Jurkat, Clone E6-1 (cell line): ENCODE data around the gene DLL1.
"Not testable (repeated sequence)": the region's sequence is repeated elsewhere in the genome, so short reads cannot be mapped to it uniquely, and the experiment has no call there.

Experiments used
- DNase-seq: peaks from one replicate; pipeline ENCODE4 v3.0.0-alpha.2; 2011; ENCODE audit warnings: low read depth, low spot score
- H3K4me3 ChIP-seq: 2 replicates; pipeline ENCODE4 v1.5.1; 2011; ENCODE audit warnings: mild to moderate bottlenecking, low read length, control low read depth, moderate library complexity

The DLL1 gene

GRCh38 chr6:170272341-170273065 is 18.4 kb downstream of the DLL1 start:
- no peak for DNase-seq
- peak overlapping the region; percentile 61 for H3K4me3 ChIP-seq

DNA sequence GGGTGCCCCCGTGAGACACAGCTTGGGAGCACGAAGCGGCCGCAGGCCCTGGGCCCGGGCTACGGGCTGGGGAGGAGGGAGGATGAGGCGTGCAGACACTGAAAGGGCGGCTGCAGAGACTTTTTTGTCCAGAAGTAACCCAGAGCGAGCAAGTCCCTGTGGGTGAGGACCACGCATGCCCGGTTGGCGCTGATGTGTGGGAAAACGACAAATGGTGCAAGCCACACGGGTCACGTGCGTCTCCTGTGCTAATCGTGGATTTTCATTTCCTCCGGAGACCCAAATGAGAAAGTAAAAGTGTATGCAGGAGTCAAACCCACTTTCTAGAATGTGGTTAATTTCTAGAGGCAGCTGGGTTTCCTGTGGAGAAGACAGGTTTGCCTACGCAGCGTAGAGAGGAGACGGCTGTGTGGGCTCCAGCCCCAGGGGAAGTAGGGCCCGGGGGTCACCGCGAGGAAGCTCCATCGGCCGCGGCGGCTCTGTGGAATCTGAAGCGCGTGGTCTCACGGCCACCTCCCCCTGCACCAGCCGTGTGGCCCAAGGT is 19.0 kb downstream of the DLL1 start:
- DNase-seq = peak; percentile 96
- peak overlapping the region; percentile 61 for H3K4me3 ChIP-seq

DNA sequence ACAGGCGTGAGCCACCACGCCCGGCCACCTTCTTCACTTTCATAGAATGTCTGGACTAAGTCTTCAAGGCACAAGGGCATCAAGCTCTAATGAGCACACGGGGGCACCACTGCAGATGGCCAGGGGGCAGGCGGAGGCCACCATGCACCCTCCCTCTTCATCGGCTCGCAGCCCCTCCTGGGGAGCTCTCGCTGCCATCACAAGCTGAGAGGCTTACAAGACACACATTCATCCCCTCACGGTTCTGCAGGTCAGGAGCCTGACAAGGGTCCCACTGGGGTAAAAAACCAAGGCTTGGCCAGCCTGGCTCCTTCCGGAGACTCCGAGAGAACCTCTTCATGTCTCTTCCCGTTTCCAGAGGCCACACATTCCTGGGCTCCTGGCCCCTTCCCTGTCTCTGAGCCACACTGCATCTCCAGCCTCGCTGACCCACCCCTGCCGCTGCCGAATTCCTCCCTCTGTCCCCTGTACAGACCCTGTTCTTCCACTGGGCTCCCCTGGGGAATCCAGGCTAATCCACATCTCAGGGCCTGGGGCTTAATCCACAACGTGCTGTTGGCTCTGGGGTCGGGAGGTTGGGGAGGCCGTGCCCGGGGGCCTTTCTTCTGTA is 19.8 kb downstream of the DLL1 start:
- peak overlapping the region; percentile 61 for H3K4me3 ChIP-seq
- DNase-seq = no peak

DNA sequence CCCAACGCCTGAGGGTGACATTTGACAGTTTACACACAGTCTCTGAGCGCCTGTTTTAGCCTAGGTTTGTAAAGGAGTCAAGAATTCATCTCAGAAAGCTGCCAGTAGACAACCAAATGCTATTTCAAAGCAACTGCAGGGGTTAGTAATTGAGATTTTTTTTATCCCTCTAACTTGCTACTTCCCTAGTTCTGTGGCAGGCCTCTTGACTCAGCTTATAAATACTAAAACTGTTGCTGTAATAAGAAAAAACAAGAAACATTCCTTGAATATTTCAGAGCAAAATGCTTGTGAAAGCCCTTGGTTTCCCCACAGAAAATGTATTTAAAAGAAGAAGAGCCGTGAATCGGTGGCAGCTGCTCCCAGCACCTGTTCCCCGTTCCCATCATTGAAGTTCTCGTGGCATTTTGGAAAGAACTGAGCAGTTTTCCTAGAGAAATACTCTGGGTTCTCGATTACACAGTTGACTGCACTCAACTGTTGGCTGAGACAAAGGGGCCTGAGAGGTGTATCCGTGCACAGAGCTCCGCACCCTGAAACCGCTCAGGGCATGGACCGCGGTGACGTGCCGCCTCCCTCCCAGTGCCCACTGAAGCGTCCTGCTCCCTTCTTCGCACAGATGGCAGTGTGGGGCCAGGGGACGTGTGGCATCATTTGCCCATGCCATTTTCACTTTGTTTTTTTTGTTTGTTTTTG is 20.9 kb downstream of the DLL1 start:
- DNase-seq = no peak
- H3K4me3 ChIP-seq = no peak overlapping the region

GRCh38 chr6:170269151-170269845 is 21.6 kb downstream of the DLL1 start:
- H3K4me3 ChIP-seq = no peak overlapping the region
- no peak for DNase-seq

- DNase-seq = no peak
- H3K4me3 ChIP-seq = no peak overlapping the region
Measured at GRCh38 chr6:170268216-170269129, 22.4 kb downstream of the DLL1 start.

DNA sequence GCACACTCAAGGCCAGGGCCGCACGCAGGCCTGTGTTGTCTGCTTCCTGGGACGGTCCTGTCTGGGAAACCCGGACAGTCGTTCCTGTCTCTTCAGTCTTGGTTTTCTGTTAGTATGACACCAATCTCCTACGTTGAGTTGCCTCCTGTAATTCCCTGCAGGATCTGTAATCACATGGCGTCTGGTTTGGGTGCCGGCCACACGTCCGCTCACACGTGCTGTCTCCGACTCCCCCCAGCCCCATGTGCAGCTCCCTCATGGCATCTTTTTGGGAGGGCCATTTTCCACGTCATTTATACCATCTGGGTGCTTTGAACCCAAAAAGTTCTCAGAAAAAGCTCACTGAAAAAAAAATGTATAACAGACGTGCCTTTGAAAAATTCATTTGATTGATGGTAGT is 23.2 kb downstream of the DLL1 start:
- DNase-seq = no peak
- H3K4me3 ChIP-seq = no peak overlapping the region

DNA sequence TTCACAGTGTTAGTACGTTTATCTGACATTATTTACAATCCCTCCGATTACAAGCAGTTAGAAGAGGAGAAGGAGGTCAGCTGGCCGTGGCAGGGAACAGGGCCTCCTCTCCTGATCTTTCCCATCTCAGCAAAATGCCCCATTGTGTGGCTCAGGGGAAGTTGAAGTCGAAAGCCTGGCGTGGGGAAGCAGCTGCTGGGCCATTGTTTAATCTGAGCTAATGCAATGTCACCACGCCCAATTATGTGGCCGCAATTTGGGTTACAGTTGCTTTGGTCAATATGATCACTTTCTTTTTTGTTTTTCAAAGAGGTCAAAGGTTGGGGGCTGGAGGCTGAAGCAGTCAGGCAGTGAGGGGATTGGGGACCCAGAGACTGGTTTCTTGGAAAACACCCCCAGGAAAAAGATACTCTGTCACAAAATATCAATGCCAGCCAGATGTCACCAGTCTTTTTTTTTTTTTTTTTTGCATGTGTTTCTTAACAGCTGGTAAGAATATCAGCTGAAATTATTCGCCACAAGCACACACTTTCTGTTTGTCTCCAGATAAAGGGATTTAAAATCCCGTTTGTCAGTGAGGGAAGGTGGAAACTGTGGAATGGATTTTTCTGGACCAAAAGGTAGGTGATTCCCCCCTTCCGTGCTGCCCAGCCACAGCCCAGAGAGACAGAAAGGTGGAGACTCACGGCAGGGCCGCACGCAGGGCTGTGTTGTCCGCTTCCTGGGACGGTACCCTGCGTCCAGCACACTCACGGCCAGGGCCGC is 24.6 kb downstream of the DLL1 start:
- DNase-seq = no peak
- H3K4me3 ChIP-seq = no peak overlapping the region

GRCh38 chr6:170265655-170266054 is 25.2 kb downstream of the DLL1 start:
- no peak overlapping the region for H3K4me3 ChIP-seq
- DNase-seq = no peak

- H3K4me3 ChIP-seq, DNase-seq: not testable (repeated sequence)
Measured at GRCh38 chr6:170264644-170265043, 26.2 kb downstream of the DLL1 start.

- DNase-seq = no peak
- no peak overlapping the region for H3K4me3 ChIP-seq
Measured at GRCh38 chr6:170264086-170264485, 26.8 kb downstream of the DLL1 start.

DNA sequence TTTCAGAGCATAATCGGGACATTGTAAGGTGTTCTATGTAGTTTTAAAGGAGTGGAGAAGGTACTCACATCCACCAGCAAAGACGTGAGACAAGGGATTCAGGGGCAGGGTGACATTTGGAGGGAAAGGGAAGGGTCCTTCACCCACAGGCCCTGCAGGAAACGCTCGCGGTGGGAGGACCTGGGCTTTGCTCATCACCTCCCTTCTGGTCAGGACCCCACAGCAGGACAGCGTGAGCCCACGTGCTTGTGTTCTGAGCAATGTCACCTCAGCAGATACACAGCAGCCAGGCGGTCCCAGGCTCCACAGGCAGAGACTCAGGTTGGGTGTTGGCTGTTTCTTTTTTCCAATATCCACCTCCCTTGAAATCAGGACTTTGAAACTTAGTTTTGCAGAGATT is 27.5 kb downstream of the DLL1 start:
- no peak overlapping the region for H3K4me3 ChIP-seq
- DNase-seq = no peak

DNA sequence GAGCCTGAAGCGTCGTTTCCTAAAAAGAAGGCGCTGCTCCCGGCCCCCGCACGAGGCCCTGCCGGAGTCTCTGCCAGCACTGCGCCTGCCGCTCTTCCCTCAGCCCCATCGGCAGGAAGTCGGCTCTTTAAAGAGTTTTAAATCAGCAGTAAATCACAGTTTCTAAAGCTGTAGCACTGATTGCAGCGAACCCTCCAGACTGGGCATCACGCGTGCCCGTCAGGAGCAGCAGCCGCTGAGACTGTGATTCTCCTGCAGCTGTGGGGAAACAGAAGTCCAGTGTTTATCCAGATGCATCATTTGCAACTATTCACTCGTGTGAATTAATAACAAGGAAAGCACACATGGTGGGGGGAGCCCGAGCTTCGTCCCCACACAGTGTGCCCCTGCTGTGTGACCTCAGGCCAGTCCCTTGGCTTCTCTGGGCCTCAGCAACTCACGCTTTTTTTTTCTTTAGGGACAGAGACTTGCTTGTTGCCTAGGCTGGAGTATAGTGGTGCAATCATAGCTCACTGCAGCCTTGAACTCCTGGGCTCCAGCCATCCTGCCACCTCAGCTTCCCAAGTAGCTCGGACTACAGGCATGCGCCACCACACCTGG is 28.3 kb downstream of the DLL1 start:
- H3K4me3 ChIP-seq = no peak overlapping the region
- DNase-seq = no peak

GRCh38 chr6:170261643-170262488 is 29.0 kb downstream of the DLL1 start:
- DNase-seq = no peak
- H3K4me3 ChIP-seq = no peak overlapping the region

- H3K4me3 ChIP-seq = no peak overlapping the region
- DNase-seq = peak; percentile 9
Measured at GRCh38 chr6:170260686-170261085, 30.2 kb downstream of the DLL1 start.

- DNase-seq = no peak
- no peak overlapping the region for H3K4me3 ChIP-seq
Measured at GRCh38 chr6:170259278-170259677, 31.6 kb downstream of the DLL1 start.

GRCh38 chr6:170258407-170258806 is 32.5 kb downstream of the DLL1 start:
- H3K4me3 ChIP-seq = no peak overlapping the region
- DNase-seq = no peak
